Esophagus squamous epithelium (tissue), 4 donors: Measurements from ENCODE around the gene SPATS2L.

Source experiments
- POLR2A ChIP-seq, 4 donors: fragments of 450-650 bp; IDR thresholded peaks; one replicate each; pipeline ENCODE4 v1.6.1; 2017; ENCODE audit warnings: antibody characterized with exemption in 4 of 4, mild to moderate bottlenecking in 4 of 4, moderate library complexity in 3 of 4
- TF ChIP-seq, protein P1 (sequence below), 6 experiments: fragments of 450-650 bp in 4 of 6; fragments of 200-600 bp in 2 of 6; sonication (generic) in 2 of 6; IDR thresholded peaks; one replicate each; pipeline ENCODE4 v1.5.1; 2016 to 2019; ENCODE audit warnings: antibody characterized with exemption in 6 of 6, mild to moderate bottlenecking in 4 of 6, moderate library complexity in 4 of 6

DNA sequence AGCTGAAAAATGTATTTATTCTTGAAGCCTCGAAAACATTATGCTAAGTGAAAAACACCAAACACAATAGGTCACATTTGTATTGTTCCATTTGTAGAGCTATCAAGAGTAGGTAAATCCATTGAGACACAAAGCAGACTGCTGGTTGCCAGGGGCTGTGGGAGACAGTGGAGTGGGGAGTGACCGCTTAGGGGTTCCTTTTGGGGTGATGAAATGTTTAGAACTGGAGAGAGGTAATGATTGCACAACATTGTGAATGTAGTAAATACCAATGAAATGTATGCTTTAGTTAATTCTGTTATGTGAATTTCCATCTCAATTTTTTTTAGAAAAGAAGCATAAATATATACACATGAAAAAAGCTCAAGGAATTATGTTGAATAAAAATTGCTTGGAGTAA lies 187.6 kb downstream of the SPATS2L start:
- TF ChIP-seq, protein P1, sequence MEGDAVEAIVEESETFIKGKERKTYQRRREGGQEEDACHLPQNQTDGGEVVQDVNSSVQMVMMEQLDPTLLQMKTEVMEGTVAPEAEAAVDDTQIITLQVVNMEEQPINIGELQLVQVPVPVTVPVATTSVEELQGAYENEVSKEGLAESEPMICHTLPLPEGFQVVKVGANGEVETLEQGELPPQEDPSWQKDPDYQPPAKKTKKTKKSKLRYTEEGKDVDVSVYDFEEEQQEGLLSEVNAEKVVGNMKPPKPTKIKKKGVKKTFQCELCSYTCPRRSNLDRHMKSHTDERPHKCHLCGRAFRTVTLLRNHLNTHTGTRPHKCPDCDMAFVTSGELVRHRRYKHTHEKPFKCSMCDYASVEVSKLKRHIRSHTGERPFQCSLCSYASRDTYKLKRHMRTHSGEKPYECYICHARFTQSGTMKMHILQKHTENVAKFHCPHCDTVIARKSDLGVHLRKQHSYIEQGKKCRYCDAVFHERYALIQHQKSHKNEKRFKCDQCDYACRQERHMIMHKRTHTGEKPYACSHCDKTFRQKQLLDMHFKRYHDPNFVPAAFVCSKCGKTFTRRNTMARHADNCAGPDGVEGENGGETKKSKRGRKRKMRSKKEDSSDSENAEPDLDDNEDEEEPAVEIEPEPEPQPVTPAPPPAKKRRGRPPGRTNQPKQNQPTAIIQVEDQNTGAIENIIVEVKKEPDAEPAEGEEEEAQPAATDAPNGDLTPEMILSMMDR (IDR thresholded peaks at IDR 0.05): no peak
- no peak for TF ChIP-seq POLR2A (IDR thresholded peaks at IDR 0.05)
